Ishikawa (cell line): Measurements from ENCODE around the gene CD86.

Experiments
- CEBPB ChIP-seq: IDR thresholded peaks from 2 replicates; pipeline ENCODE4 v1.6.1; 2012
- CREB1 ChIP-seq: IDR thresholded peaks from 2 replicates; pipeline ENCODE4 v1.6.1; 2012; ENCODE audit warnings: low read depth
- EGR1 ChIP-seq: IDR thresholded peaks from 2 replicates; pipeline ENCODE4 v1.6.1; 2012
- EP300 ChIP-seq: IDR thresholded peaks from 2 replicates; pipeline ENCODE4 v1.6.1; 2012; ENCODE audit warnings: borderline replicate concordance
- FOXM1 ChIP-seq: IDR thresholded peaks from 2 replicates; pipeline ENCODE4 v1.6.1; 2012; ENCODE audit warnings: low read depth, borderline replicate concordance
- NFIC ChIP-seq: IDR thresholded peaks from 2 replicates; pipeline ENCODE4 v1.6.1; 2012
- RAD21 ChIP-seq: IDR thresholded peaks from 2 replicates; pipeline ENCODE4 v1.6.1; 2012; ENCODE audit warnings: low read depth
- TAF1 ChIP-seq: IDR thresholded peaks from 2 replicates; pipeline ENCODE4 v1.6.1; 2012; ENCODE audit warnings: low read depth, mild to moderate bottlenecking
- TCF12 ChIP-seq: IDR thresholded peaks from 2 replicates; pipeline ENCODE4 v1.6.1; 2012; ENCODE audit warnings: low read depth
- TEAD4 ChIP-seq: IDR thresholded peaks from 2 replicates; pipeline ENCODE4 v1.6.1; 2012
- YY1 ChIP-seq: IDR thresholded peaks from 2 replicates; pipeline ENCODE4 v1.6.1; 2012; ENCODE audit warnings: low read depth
- ZBTB7A ChIP-seq: IDR thresholded peaks from 2 replicates; pipeline ENCODE4 v1.6.1; 2012; ENCODE audit warnings: low read depth
- TF ChIP-seq, protein P1 (sequence below): IDR thresholded peaks from 2 replicates; pipeline ENCODE4 v1.6.1; 2012; ENCODE audit warnings: low read depth, mild to moderate bottlenecking
- TF ChIP-seq, protein P2 (sequence below): IDR thresholded peaks from 2 replicates; pipeline ENCODE4 v1.6.1; 2012
- TF ChIP-seq, protein P3 (sequence below): IDR thresholded peaks from 2 replicates; pipeline ENCODE4 v1.6.1; 2012

The CD86 gene

DNA sequence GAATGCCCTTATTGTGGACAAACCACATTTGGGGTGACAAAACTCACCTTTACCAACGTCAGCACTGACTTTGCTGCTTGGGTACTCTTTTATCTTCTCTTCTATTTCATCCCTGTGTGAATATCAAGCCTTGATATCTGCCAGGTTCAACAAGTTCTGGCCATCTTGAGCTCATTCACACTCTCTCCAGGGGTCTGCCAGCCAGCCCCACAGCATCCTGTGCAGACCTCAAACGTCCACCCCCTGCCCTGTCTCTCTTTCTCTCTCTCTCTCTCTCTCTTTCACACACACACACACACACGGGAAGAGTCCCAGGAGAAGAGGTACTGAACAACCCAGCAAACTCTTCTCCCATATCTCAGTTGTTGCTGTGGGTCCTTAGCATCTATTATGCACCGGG lies 43.8 kb upstream of the CD86 start:
- TF ChIP-seq ZBTB7A: no peak
- TF ChIP-seq CEBPB: no peak

DNA sequence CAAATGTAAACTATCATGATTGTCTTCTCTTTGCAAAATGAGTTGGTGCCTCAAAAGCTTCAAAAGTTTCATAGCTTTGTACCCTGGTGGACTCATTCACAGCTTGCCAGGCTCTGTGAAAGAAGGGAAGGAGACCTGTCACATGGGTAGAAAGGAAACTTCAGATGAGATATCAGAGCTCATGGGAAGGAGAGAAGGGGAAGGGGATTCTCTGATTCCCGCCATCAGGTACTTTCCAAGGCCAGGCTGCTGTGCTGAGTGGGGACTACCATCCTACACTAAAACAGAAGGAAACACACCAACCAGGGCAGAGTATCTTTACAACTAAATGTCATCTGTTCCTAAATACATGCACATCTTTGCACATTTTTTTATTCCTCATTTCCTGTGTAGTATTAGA lies 42.3 kb upstream of the CD86 start:
- TF ChIP-seq CREB1: no peak
- TF ChIP-seq, protein P1, sequence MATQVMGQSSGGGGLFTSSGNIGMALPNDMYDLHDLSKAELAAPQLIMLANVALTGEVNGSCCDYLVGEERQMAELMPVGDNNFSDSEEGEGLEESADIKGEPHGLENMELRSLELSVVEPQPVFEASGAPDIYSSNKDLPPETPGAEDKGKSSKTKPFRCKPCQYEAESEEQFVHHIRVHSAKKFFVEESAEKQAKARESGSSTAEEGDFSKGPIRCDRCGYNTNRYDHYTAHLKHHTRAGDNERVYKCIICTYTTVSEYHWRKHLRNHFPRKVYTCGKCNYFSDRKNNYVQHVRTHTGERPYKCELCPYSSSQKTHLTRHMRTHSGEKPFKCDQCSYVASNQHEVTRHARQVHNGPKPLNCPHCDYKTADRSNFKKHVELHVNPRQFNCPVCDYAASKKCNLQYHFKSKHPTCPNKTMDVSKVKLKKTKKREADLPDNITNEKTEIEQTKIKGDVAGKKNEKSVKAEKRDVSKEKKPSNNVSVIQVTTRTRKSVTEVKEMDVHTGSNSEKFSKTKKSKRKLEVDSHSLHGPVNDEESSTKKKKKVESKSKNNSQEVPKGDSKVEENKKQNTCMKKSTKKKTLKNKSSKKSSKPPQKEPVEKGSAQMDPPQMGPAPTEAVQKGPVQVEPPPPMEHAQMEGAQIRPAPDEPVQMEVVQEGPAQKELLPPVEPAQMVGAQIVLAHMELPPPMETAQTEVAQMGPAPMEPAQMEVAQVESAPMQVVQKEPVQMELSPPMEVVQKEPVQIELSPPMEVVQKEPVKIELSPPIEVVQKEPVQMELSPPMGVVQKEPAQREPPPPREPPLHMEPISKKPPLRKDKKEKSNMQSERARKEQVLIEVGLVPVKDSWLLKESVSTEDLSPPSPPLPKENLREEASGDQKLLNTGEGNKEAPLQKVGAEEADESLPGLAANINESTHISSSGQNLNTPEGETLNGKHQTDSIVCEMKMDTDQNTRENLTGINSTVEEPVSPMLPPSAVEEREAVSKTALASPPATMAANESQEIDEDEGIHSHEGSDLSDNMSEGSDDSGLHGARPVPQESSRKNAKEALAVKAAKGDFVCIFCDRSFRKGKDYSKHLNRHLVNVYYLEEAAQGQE: no peak
- TF ChIP-seq EP300: no peak

DNA sequence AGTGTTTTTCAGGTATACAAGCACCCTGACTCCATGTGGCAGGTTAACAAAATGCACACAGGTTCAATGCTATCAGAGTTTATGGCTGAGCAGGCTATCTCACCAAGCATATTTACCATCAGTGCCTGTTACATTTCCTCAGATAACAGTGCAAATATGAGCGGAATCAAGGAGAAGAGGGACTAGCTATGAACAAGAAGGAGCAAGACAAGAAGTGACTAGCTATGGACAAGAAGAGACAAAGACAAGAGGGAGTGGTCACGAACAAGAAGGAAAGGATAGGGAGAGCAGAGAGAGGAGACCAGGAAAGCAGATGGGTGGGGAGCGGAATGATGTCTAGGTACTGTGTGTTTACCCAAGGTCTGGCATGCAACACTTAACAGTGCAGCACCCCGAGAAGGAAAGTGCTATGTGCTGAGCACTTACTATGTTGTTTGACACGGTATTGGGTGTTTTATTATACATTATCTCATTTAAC lies 41.7 kb upstream of the CD86 start:
- no peak for TF ChIP-seq TAF1
- no peak for TF ChIP-seq ZBTB7A
- no peak for TF ChIP-seq FOXM1
- no peak for TF ChIP-seq NFIC
- TF ChIP-seq YY1: no peak
- TF ChIP-seq, protein P1: no peak
- no peak for TF ChIP-seq CEBPB
- no peak for TF ChIP-seq CREB1
- no peak for TF ChIP-seq EP300
- TF ChIP-seq RAD21: no peak
- TF ChIP-seq EGR1: no peak
- no peak for TF ChIP-seq TCF12
- TF ChIP-seq TEAD4: no peak
- TF ChIP-seq, protein P2, sequence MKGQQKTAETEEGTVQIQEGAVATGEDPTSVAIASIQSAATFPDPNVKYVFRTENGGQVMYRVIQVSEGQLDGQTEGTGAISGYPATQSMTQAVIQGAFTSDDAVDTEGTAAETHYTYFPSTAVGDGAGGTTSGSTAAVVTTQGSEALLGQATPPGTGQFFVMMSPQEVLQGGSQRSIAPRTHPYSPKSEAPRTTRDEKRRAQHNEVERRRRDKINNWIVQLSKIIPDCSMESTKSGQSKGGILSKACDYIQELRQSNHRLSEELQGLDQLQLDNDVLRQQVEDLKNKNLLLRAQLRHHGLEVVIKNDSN: no peak
- TF ChIP-seq, protein P3, sequence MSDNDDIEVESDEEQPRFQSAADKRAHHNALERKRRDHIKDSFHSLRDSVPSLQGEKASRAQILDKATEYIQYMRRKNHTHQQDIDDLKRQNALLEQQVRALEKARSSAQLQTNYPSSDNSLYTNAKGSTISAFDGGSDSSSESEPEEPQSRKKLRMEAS: no peak

DNA sequence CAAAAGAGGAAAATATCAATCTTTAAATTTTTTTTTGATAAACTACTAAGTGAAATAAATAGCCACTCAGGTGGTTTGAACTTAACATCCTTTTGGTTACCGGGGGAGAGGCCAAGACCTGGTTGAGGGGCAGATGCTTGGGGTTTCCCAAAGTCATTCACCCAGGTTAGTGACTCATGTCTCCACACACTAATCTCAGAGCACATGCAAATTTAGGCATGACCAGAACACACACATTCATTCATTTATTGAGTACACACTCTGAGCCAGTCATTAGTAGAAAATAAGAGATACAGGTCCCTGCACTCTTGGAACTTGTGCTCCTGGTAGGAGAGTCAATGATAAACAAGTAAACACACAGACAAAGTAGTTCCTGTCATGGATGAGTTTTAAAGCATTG lies 40.4 kb upstream of the CD86 start:
- TF ChIP-seq TAF1: no peak
- TF ChIP-seq, protein P1: no peak
- TF ChIP-seq YY1: no peak
- TF ChIP-seq TEAD4: no peak

DNA sequence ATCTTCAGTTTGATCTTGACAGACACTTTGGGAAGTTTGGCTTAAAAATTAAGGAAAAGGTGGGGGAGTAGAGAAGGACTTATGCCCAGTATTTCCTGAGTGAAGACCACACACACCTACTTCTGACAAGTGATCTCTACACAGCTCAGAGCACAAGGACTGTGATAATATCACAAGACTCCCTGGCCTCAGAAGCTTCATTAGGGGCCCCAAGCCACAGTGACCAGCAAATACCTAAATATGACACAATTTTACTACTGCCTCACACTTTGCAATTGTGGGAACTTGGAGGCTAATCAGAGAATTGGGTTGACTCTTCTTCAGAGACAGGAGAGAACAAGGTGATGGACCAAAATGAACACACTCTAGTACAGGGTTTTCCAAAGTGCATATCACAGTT lies 35.7 kb upstream of the CD86 start:
- TF ChIP-seq EP300 (no peak), EGR1 (no peak), TEAD4 (no peak), TCF12 (no peak), YY1 (no peak), CEBPB (no peak), RAD21 (no peak), FOXM1 (no peak), ZBTB7A (no peak), TAF1 (no peak), NFIC (no peak), CREB1 (no peak)
- TF ChIP-seq, protein P1: no peak
- TF ChIP-seq, protein P3: no peak
- TF ChIP-seq, protein P2: no peak
